IMR-90 (cell line): Measurements from ENCODE around the gene ENOX1.

Source experiments
- FOS ChIP-seq: fragments of 150-350 bp; IDR thresholded peaks from 2 replicates; pipeline ENCODE4 v1.6.1; 2016; ENCODE audit warnings: low read depth, low read length
- MAFK ChIP-seq: IDR thresholded peaks from 2 replicates; pipeline ENCODE4 v1.6.1; 2012; ENCODE audit warnings: low read depth, low read length, improper control_type of control experiment
- NFE2L2 ChIP-seq: fragments of 150-350 bp; IDR thresholded peaks from 2 replicates; pipeline ENCODE4 v1.6.1; 2016; ENCODE audit warnings: low read depth, mild to moderate bottlenecking, low read length
- POLR2A ChIP-seq: IDR thresholded peaks from 2 replicates; pipeline ENCODE4 v1.6.1; 2012; ENCODE audit warnings: mild to moderate bottlenecking, low read depth, low read length
- RAD21 ChIP-seq: IDR thresholded peaks from 2 replicates; pipeline ENCODE4 v1.6.1; 2012; ENCODE audit warnings: low read length, improper control_type of control experiment
- RFX5 ChIP-seq: IDR thresholded peaks from 2 replicates; pipeline ENCODE4 v1.8.0; 2012; ENCODE audit warnings: low read depth, mild to moderate bottlenecking, low read length, moderate library complexity
- TF ChIP-seq, protein P1 (sequence below): conservative IDR thresholded peaks from 2 replicates; pipeline ENCODE4 v1.5.1; 2012; ENCODE audit warnings: mild to moderate bottlenecking, low read depth, low read length, improper control_type of control experiment

DNA sequence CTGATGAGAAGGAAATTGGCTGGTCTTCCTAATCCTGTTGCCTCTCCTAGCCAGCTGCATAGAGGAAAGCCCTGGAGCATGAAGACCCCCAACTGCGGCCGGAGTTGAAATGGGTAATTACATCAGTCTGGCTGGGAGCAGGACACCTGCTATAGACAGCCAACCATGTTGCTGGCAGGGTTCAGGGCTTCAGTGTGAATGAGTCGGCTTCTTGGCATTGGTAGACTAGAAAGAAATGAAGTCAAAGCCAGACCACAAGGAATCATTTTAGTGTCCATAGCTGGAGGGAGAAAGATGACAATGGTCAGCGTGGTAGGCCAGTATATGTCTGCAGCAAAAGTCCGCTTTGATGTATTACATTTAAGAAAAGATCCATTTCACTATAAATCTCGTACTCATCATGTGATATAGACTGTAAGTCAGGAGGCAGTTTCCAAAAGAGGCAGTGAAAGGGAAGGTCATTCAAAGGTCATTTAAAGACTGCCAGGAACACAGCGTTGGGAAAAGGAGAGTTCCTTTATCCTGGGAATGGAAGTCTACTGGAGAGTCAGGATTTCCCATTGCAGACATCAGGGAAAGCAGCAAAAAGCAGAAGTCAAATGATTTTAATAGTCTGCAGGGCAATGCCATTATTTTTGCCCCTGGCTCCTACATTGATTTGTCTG is 500.7 kb downstream of the ENOX1 start:
- TF ChIP-seq, protein P1, sequence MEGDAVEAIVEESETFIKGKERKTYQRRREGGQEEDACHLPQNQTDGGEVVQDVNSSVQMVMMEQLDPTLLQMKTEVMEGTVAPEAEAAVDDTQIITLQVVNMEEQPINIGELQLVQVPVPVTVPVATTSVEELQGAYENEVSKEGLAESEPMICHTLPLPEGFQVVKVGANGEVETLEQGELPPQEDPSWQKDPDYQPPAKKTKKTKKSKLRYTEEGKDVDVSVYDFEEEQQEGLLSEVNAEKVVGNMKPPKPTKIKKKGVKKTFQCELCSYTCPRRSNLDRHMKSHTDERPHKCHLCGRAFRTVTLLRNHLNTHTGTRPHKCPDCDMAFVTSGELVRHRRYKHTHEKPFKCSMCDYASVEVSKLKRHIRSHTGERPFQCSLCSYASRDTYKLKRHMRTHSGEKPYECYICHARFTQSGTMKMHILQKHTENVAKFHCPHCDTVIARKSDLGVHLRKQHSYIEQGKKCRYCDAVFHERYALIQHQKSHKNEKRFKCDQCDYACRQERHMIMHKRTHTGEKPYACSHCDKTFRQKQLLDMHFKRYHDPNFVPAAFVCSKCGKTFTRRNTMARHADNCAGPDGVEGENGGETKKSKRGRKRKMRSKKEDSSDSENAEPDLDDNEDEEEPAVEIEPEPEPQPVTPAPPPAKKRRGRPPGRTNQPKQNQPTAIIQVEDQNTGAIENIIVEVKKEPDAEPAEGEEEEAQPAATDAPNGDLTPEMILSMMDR, result no peak
- no peak for TF ChIP-seq RFX5
- TF ChIP-seq MAFK, result no peak
- no peak for TF ChIP-seq POLR2A
- no peak for TF ChIP-seq NFE2L2
- no peak for TF ChIP-seq RAD21
- no peak for TF ChIP-seq FOS
